GM06990 (cell line): Measurements from ENCODE around the gene SLCO1A2.
"Not testable (repeated sequence)": the region's sequence is repeated elsewhere in the genome, so short reads cannot be mapped to it uniquely, and the experiment has no call there.

Experiments
- DNase-seq: peaks from one replicate; pipeline ENCODE4 v3.0.0-alpha.2; 2011; ENCODE audit not compliant: insufficient read length; ENCODE audit errors: extremely low read depth
- H3K27me3 ChIP-seq: replicated peaks from 2 replicates; pipeline ENCODE4 v1.6.0; 2011; ENCODE audit warnings: low read length; ENCODE audit not compliant: control insufficient read depth, insufficient read depth
- H3K36me3 ChIP-seq: 2 replicates; pipeline ENCODE4 v1.5.1; 2011; ENCODE audit warnings: low read length; ENCODE audit not compliant: control insufficient read depth, insufficient read depth
- H3K4me3 ChIP-seq: replicated peaks from 2 replicates; pipeline ENCODE4 v1.5.1; 2011; ENCODE audit warnings: low read depth, mild to moderate bottlenecking, control low read depth, low read length
- CTCF ChIP-seq: IDR thresholded peaks from 2 replicates; pipeline ENCODE4 v1.5.1; 2011; ENCODE audit warnings: low read length, control low read depth, mild to moderate bottlenecking, inconsistent platforms; ENCODE audit not compliant: insufficient read depth, poor library complexity, severe bottlenecking

The SLCO1A2 gene

GRCh38 chr12:21334771-21335325, at the start of gene SLCO1A2:
TSS of gene SLCO1A2 (minus strand) at chr12:21334917. CDS start at chr12:21334647, 270 bp downstream.
- H3K27me3 ChIP-seq = no peaks in the 10 kb centered on the region
- no peak within 1 kb of the TSS for H3K4me3 ChIP-seq
- DNase-seq = no peak
- H3K36me3 ChIP-seq = no peaks in the 10 kb centered on the region
- no peak for TF ChIP-seq CTCF

GRCh38 chr12:21384261-21384660, 49.5 kb upstream of the SLCO1A2 start:
- H3K4me3 ChIP-seq = no peak overlapping the region
- no peaks in the 10 kb centered on the region for H3K27me3 ChIP-seq
- DNase-seq = no peak
- no peaks in the 10 kb centered on the region for H3K36me3 ChIP-seq
- no peak for TF ChIP-seq CTCF

- H3K4me3 ChIP-seq, H3K36me3 ChIP-seq, DNase-seq, H3K27me3 ChIP-seq: not testable (repeated sequence)
Measured at GRCh38 chr12:21381320-21381719, 46.6 kb upstream of the SLCO1A2 start.

- DNase-seq = no peak
- Histone ChIP-seq H3K27me3 (no peaks in the 10 kb centered on the region), H3K36me3 (no peaks in the 10 kb centered on the region), H3K4me3 (no peak overlapping the region)
- TF ChIP-seq CTCF = no peak
Measured at GRCh38 chr12:21379218-21379617, 44.5 kb upstream of the SLCO1A2 start.

GRCh38 chr12:21372602-21373001, 37.9 kb upstream of the SLCO1A2 start, which contains the start of gene IAPP:
TSS of gene IAPP (plus strand) at chr12:21372902. CDS start at chr12:21373352, 450 bp downstream.
- Histone ChIP-seq H3K36me3 (no peaks in the 10 kb centered on the region), H3K27me3 (no peaks in the 10 kb centered on the region), H3K4me3 (no peak within 1 kb of the TSS)
- DNase-seq = no peak
- no peak for TF ChIP-seq CTCF

- Histone ChIP-seq H3K27me3 (no peaks in the 10 kb centered on the region), H3K36me3 (no peaks in the 10 kb centered on the region), H3K4me3 (no peak overlapping the region)
- DNase-seq = no peak
- TF ChIP-seq CTCF = no peak
Measured at GRCh38 chr12:21370845-21371449, 36.2 kb upstream of the SLCO1A2 start.
